Left lobe of liver (tissue), 2 donors: Measurements from ENCODE around the gene FBXL14. TPM values are rescaled to one million over a fixed set of nuclear protein-coding genes. Genes with fewer than 3 reads are reported as not detected.
"Not testable (repeated sequence)": the region's sequence is repeated elsewhere in the genome, so short reads cannot be mapped to it uniquely, and the experiment has no call there.

Source experiments
- ATAC-seq: fragments of 200-7000 bp; cut with Tn5 transposase; one replicate; pipeline ENCODE4 v1.9.1; 2020; ENCODE audit warnings: mild to moderate bottlenecking, moderate library complexity
- DNase-seq: peaks from one replicate; pipeline ENCODE4 v3.0.0-alpha.2; 2020; ENCODE audit warnings: low spot score
- total RNA-seq: library from RNA; stranded (reverse); gene quantifications from one replicate; pipeline ENCODE4 v1.2.1, GENCODE V29; 2021
- donor health status: DM: no; HTN: no; CAD: no; lungs with moderate emphysema.
- donor health status: DM: no; HTN: yes; CAD: no.

FBXL14 gene
- total RNA-seq, 1 donor from 2014 or later = 7.3 TPM

DNA sequence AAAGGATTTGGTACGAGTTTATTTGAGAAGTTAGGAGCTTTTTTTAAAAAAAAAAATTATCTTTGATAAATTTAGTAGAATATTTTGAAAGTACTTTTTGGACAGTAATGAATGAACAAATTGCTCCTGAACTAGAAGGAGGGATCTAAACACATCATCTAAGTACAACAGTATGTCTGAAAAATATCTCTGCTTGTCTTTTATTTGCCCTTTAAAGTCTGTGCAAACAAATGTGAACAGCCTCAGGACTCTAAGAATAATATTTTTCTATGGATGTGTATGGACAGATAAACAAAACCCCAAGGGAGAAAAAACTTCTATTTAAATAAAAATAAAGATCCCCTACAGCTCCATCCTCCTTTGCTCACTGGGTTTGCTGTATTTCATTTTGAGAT, 19.5 kb downstream of the FBXL14 start:
- ATAC-seq (no peak), DNase-seq (no peak)

DNA sequence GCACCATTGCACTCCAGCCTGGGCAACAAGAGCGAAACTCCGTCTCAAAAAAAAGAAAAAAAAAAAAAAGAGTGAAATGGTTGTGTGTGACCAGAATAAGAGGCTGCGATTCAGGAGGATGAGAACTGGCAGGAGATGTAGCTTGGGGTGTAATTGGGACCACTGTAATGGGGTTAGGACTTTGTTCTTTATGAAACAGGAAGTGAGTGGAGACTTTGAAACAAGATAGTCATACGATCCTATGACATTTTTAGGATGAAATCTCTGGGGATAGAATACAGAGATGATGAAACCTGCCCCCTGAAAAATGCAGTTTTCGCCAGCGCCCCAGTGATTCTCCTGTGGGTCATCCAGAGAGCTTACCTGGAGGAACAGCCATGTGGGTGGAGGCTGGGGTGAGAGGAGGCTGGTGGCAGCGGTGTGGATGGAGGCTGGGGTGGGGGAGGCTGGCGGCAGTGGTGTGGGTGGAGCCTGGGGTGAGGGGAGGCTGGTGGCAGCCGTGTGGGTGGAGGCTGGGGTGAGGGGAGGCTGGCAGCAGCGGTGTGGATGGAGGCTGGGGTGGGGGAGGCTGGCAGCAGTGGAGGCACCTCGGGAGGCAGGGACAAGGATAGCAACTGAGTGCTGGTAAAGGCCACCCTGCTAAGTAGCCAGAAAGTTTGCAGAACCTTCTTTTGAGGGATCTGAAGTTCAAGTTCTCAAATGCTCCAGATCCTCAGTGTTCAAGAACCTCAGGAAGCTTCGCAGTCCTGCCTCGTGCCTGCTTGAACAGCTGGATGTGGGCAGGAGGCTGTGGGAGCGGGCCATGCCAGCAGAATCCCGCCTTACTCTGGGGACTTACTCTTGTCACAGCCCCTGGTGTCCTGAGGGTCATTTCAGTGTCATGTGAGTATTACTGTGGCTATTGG, 20.2 kb downstream of the FBXL14 start:
- ATAC-seq = peak; percentile 45
- no peak for DNase-seq

DNA sequence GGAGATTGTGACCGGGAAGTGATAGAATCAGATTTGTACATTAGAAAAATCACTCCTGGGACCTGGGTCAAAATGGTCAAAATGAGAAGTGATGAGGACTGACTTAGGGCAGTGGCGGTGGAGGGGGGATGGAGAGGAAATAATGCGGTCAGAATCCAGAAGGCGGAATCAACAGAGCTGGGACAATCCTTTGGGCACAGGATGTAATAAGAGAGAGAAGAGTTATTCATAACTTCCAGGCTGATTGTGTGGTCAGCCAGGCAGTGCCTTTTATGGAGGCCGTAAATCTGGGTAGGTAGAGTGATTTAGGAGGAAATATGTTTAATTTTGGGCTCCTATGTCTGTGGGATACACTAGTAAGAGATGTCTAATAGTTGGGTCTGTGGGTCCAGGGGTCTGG, 21.6 kb downstream of the FBXL14 start:
- no peak for ATAC-seq

DNA sequence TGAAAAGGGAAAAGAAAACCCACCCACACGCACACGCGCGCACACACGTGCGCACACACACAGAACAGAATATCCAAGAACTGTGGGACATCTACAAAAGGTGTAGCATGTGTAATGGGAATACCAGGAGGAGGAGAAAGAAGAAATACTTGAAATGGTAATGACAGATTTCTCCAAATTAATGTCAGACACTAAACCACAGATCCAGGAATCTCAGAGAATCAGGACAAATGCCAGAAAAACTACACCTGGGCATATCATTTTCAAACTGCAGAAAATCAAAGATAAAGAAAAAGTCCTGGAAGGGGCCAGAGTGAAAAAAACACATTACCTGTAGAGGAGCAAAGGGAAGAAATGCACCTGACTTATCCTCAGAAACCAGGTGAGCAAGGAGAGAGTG, 26.5 kb downstream of the FBXL14 start:
- ATAC-seq (no peak), DNase-seq (no peak)

More for the DNA sequence above, 21.6 kb downstream of the FBXL14 start:
- no peak for DNase-seq

DNA sequence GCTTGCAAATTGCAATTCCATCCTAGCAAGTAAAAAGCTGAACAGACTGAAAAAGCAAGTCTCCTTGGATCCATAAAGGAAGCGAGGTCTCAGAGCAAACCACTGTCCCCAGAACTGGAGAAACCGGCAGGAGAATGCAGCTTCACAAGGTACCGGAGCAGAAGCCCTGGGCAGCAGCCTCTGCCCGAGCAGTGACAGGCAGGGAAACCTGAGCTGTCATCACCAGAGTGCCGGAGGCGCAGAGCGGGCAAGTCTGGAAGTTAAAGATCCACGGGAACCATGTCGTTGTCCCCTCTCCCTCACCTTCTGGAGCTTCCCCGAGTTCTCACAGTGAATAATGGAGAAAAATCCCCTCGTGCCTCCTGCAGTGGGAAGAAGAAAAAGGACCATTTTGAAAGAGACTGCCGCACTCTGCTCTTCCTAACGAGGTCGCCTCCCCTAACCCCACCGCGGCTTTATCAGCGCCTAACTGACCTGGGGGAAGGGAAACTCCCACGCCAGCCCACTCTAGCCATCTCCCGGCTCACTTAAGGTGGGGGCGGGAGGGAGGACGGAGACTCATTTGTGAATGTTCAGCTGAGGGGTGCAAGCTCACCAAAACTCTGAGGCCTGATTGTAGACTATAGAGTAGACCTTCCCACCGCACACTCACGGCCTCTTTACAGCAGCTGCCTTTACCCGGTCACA, 27.8 kb downstream of the FBXL14 start:
- DNase-seq (no peak), ATAC-seq (no peak)

DNA sequence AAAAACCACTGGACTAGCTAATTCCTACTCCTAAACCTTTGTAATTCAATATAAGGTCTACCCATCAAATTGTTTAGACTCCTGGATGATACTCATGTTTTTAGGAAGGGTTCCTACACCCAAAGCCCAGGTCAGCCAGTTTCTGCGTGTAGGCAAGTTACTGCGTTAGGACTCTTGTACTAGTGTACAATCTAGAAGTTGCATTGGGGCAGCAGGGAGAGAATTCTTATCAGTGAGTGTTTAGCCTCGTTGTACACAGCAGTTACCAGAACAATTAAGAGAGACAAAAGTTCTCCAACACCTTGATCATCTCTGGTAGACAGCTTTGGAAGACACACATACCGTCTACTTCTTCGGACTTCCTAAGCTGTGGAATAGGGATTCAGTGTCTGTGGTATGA, 29.2 kb downstream of the FBXL14 start:
- DNase-seq (no peak), ATAC-seq (no peak)

DNA sequence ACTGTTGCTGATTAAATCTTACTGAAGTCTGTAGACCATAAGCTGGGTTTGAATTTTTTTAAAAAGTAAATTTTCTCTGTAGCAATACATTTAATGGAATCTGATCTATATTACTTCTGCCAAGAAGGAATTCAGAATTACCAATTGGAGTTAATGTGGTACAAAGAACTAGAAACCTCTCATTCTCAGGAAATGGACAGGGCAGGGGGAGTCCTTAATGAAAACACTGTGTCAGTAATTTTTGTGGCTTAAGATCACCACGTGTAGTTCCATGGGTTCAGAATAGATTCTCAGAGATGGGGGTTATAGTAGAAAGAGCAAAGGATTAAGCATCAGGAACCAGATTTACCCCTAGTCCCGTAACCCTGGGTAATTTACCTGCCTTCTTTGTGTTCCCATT, 30.3 kb downstream of the FBXL14 start:
- ATAC-seq (no peak), DNase-seq (no peak)

DNA sequence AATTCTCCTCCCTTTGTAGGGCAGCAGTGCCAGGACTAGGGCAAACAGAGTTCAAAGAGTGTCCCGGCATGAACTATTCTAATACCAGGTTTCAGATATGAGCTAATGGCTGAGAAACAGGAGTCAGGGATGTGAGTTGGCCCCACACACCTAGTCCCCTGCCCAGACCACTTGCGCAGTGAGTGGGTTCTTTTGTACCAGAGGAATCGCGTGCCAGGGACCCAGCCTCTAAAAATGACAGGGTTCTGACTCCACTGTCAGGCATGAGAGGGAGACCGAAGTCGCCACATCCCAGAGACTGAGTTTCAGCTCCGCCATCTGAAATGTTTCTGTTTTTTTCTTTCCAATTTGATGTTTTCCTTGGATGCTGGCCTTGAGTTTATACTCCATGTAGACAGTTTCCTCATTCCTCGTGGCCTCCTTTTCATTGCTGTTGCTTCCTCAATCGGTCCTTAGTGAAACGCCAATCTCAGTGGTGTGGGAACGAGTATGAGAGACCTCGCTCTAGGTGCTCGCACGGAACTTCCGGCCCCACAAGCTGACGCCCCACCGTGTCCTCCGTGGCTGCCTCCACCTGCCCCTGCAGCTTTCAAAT, 31.5 kb downstream of the FBXL14 start:
- no peak for DNase-seq
- peak; percentile 26 for ATAC-seq

DNA sequence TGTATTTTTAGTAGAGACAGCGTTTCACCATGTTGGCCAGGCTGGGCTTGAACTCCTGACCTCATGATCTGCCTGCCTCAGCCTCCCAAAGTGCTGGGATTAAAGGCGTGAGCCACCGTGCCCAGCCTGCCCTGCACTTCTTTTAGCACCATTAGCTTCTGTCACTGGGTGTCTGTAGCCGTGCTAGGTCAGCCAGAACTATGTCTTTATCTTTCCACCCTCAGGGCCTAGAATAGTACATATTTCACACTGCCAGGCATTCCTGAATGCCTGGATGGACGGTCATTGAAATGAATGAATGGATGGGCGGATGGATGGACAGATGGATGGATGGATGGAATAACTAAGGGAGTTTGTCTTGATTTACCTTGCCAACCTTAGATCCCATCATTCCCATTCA, 33.7 kb downstream of the FBXL14 start:
- no peak for ATAC-seq
- DNase-seq = no peak

DNA sequence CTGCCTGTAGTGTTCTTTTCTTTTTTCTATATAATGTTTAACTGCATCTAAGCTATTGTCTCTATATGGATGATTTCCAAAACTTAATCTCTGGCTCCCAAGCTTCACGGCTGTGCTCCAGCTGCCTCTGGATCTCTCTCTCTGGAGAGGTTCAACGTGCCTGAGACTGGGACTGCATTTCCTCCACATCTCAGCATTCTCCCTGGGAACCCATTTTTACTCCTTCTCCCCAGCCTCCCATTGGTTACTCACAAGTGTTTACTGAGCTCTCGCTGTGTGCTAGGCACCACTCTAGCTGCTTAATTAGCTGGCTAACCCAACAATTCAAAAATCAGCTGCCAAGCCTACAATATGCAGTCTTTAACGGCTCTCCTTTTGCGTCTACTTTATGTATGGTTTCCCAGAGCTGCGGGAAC, 34.7 kb downstream of the FBXL14 start:
- ATAC-seq (no peak), DNase-seq (no peak)

DNA sequence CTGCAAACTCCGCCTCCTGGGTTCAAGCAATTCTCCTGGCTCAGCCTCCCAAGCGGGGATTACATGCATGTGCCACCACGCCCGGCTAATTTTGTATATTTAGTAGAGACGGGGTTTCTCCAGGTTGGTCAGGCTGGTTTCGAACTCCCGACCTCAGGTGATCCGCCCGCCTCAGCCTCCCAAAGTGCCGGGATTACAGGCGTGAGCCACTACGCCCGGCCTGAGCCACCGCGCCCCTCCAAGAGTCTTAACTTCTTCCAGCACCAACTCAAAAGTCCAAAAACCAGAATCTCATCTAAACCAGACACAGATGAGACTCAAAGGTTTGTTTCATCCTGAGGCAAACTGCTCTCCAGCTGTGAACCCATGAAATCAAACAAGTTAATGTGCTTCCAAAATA, 36.3 kb downstream of the FBXL14 start:
- DNase-seq, ATAC-seq: not testable (repeated sequence)

DNA sequence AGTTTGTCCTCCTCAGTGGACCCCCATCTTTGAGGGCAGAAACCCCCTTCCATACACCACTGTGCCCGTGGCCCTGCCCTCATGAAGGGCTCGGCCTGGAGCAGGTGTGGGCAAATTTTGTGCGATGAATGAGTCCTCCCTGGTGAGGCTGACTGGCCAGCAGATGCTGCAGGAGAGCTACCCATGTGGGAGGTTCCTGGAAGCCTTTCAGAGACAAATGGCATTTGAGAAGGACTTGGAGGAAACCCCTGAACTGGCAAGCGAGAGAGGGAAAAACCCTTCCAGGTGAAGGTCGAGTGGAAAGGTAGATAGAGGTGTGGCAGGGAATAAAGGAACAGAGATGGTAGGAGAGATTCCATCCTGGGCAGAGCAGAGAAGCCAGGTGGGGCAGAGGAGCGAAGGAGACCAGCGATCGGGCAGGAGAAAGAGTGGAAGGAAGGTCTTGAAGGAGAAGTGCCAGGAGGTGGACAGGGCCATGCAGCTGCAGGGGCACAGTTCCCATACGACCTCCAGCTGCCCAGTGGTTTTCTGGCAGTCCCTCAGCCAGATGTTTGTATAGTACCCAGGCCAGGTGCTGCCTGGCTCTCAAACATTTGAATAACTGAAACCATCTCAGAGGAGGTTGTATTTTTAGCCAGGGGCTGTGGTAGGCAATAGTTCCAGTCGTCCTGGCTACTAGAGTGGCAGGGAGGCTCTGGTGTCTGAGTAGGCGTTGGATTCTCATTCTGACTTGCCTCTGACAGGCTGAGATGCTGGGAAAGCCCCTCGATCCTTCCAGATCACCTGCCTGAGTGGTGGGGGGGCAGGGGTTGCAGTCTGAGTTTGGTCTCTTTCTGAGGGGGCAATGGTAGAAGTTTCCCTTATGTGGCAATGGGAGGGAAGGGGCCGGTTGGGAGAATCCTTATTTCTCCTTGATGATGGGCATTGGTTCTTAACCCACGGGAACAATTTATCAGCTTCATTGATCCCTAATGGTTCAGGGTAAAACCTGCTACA, 40.1 kb downstream of the FBXL14 start:
- DNase-seq = no peak

DNA sequence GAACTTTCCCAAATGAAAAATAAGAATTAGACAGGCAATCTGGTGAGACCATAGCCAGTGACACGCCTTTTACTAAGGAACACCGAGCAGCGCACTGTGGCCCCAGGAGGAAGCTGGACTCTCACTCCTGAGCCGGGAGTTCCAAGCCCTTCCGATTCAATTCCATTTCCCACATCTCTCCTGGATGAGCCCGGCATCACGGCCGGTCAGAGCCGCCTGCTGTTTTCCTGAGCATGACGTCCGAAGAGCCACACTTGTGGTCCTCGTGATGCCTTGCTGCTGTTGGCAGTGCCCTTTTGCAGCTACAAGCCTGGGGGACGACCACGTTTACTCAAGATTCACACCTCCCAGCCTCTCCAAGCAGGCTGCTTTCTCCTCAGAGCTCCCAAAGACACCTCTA, 40.8 kb downstream of the FBXL14 start:
- no peak for ATAC-seq
- DNase-seq = no peak

More for the DNA sequence above, 40.1 kb downstream of the FBXL14 start:
- no peak for ATAC-seq

DNA sequence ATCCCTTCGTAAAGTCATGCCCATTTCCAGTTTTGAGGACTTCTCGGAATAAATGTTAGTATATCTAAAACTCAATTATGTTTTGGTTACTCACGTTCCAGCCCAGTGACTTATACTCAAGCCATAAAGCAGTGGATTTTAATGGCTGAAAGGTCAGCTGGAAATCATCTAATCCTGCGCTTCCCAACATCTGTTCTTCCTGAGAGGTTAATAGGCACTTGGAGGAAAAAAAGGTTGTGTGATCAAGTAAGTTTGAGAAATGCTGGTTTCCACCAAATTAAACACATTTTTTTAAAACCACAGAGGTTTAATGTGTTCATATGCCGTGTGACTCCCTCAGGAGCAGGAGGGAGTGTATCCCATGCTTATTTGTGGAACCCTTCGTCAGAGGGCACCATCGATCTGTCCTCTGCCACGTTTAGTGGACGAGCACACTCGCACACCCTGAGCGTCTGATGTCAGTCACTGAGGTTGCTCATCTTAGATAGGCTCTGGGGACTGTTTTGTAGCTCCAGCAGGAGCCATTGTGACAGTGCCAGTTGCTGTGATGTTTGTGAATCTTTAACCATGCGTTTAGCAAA, 41.4 kb downstream of the FBXL14 start:
- ATAC-seq = peak; percentile 38
- no peak for DNase-seq

DNA sequence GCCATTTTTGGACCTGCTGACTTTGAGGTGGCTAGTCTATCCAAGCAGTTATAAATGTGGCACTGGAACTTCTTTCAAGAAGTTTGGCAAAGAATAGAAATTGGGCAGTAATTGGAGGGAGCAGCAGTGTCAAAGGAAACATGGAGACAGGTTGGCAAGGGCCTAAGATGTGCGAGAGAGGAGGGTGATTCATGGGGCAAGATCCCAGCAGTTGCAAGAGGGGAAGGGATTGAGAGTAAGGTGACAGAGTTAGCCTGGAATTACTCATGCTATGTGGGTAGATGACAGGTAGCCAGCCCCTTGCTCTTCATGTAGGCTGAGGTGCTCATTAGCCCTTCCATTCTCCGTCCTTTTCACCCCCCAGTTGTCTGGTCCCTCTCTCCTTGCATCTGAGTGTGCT, 42.2 kb downstream of the FBXL14 start:
- ATAC-seq = no peak
- no peak for DNase-seq

DNA sequence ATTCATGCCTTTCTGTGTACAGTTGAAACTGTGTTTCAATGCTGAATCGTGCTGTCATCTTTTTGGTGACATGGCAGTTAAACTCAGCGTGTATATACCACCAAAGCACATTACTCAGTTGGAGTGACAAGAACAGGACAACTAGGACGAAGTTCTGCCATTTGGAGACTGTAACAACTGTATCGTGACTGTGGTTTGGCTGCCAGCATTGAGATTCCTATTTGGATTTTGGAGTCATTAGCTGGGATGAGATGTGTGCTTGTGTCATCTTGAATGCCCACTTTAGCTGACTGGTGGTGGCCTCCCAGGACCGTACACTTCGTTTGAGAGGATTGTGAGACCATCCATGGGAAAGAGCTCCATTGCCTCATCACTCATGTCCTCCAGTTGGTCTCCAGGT, 42.9 kb downstream of the FBXL14 start:
- ATAC-seq (no peak), DNase-seq (no peak)

DNA sequence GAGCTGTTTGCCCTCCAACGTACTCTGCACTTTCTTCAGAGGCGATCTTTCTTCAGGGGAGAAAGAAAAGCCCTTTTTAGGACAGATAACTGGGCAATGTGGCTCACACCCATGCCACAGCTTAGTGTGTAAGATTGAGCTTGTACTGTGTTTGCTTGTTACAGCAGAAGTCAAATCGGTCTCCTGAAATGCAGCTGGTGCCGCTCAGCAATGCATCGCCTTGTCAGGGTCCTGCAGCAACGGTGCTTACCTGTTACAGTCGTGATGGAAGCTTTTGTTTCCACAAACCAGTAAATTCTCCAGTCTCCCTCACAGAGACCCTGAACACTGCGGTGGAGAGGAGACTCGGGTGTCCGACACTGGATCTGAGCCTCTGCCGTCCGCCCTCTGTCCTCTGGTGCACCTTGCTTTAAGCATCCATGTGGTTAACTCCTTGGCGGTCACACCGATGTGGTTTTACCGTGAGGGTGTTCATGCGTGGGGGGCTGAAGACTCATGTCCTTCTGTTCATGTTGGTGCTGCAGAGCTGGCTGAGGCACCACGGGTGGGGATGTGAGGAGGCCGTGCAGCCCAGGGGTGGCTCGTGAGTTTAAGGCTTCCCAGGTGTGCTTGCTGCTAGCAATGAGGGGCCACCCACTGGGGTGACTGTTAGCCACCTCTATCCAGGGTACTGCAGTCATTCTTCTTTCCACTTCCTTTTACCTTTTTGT, 47.3 kb downstream of the FBXL14 start:
- no peak for DNase-seq
- no peak for ATAC-seq

DNA sequence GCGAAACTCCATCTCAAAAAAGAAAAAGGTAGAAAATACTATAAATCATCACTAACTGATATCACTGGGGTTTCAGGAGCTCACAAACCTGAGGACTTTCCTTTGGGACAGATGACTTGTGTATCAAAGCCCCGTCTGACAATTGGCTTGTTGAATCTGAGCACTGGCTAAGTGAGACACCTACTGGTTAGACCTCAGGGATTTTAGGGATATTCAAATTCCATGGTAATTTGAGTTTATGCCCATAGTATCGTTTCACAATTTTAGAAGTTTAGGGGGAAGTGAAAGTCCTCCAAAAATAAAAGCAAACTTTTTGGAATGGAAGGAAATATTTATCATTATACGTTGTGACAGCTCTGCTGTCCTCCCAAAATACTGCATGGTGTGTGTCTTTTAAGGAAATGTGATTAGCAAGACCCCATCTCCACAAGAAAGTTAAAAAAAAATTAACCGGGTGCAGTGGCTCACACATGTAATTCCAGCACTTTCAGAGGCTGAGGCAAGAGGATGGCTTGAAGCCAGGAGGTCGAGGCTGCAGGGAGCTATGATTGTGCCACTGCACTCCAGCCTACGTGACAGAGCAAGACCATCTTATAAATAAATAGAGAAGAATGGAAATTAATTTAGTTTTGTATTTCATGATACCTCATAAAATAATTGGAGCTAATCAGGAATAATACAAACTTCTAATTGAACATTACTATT, 49.2 kb downstream of the FBXL14 start:
- ATAC-seq (peak; percentile 90), DNase-seq (no peak)

DNA sequence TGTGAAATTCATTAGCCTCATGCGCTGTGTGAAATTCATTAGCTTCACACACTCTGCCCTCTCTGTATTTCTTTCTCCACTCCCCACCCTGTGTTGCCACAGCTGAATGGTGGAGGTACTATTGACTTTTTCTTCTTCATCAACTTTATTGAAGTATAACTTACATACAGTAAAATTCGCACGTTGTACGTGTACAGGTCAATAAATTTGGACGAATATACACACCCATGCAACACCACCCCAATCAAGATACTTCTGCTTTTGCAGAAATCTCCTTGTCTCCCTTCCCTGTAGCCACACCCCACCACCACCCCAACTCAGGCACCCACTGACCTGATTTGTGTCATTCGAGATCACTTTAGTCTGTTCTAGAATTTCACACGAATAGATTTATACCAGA, 51.8 kb downstream of the FBXL14 start:
- no peak for ATAC-seq
- DNase-seq = no peak
